H7 (cell line): ENCODE measurements around the gene DNAJB5. TPM values are rescaled to one million over a fixed set of nuclear protein-coding genes. Genes with fewer than 3 reads are reported as not detected.

Source experiments
- DNase-seq: peaks from one replicate; pipeline ENCODE4 v3.0.0; 2012
- H3K27me3 ChIP-seq: 2 replicates; pipeline ENCODE4 v1.6.0; 2011; ENCODE audit warnings: mild to moderate bottlenecking, low read length; ENCODE audit not compliant: control insufficient read depth, insufficient read depth
- H3K36me3 ChIP-seq: replicated peaks from 2 replicates; pipeline ENCODE4 v1.5.1; 2011; ENCODE audit warnings: low read length; ENCODE audit not compliant: control insufficient read depth, insufficient read depth
- H3K4me3 ChIP-seq: 2 replicates; pipeline ENCODE4 v1.5.1; 2011; ENCODE audit warnings: low read depth, mild to moderate bottlenecking, control low read depth, low read length, moderate library complexity; ENCODE audit not compliant: insufficient read depth
- total RNA-seq: library from RNA; depleted of rRNA; stranded (reverse); fragments of >200 nt; shearing (Covaris generic); gene quantifications from 2 replicates; pipeline ENCODE4 v1.2.3, GENCODE V29; 2014; rRNA removed

The DNAJB5 gene
- total RNA-seq, 1 experiment from 2014 or later: 51.2 TPM

GRCh38 chr9:35035851-35036701, 46.5 kb downstream of the DNAJB5 start:
- no peaks in the 10 kb centered on the region for H3K27me3 ChIP-seq
- peak; percentile 53 for DNase-seq
- H3K4me3 ChIP-seq: peak overlapping the region; percentile 23; the same call in 1 of the 2 replicates
- no peaks in the 10 kb centered on the region for H3K36me3 ChIP-seq

- no peak for DNase-seq
- H3K4me3 ChIP-seq: no peak overlapping the region
- no peaks in the 10 kb centered on the region; the same call in 1 of the 2 replicates for H3K36me3 ChIP-seq
- H3K27me3 ChIP-seq: no peaks in the 10 kb centered on the region
These were observed 52.6 kb downstream of the DNAJB5 start for GRCh38 chr9:35042081-35042604.

GRCh38 chr9:35042891-35043545, 53.5 kb downstream of the DNAJB5 start:
- DNase-seq: no peak
- no peak overlapping the region for H3K4me3 ChIP-seq
- no peaks in the 10 kb centered on the region for H3K27me3 ChIP-seq
- H3K36me3 ChIP-seq: no peaks in the 10 kb centered on the region; the same call in 1 of the 2 replicates

- DNase-seq: no peak
- H3K4me3 ChIP-seq: no peak overlapping the region
These were observed 54.5 kb downstream of the DNAJB5 start for GRCh38 chr9:35044071-35044470.

More at GRCh38 chr9:35044071-35044470, 54.5 kb downstream of the DNAJB5 start:
- Histone ChIP-seq H3K36me3 (no peaks in the 10 kb centered on the region; the same call in 1 of the 2 replicates), H3K27me3 (no peaks in the 10 kb centered on the region)

Other genes starting within 250 kb of the DNAJB5 start
- 0.37 and 0.42 TPM in 2 replicates for gene PHF24, start 31.5 kb upstream of the DNAJB5 start, total RNA-seq
- gene VCP, start 82.9 kb downstream of the DNAJB5 start, total RNA-seq: 509 and 709 TPM in 2 replicates
- 87.1 and 89.6 TPM in 2 replicates for gene FANCG, start 90.2 kb downstream of the DNAJB5 start, total RNA-seq
- gene PIGO, start 106.8 kb downstream of the DNAJB5 start, total RNA-seq: 29.6 and 29.8 TPM in 2 replicates
- gene STOML2, start 113.4 kb downstream of the DNAJB5 start, total RNA-seq: 211 and 244 TPM in 2 replicates
- gene ATOSB, start 126.1 kb downstream of the DNAJB5 start, total RNA-seq: 9.4 and 13.9 TPM in 2 replicates
- gene UNC13B, start 172.3 kb downstream of the DNAJB5 start, total RNA-seq: 49.5 and 56.0 TPM in 2 replicates